ENCODE results near the gene VCL.

DNA sequence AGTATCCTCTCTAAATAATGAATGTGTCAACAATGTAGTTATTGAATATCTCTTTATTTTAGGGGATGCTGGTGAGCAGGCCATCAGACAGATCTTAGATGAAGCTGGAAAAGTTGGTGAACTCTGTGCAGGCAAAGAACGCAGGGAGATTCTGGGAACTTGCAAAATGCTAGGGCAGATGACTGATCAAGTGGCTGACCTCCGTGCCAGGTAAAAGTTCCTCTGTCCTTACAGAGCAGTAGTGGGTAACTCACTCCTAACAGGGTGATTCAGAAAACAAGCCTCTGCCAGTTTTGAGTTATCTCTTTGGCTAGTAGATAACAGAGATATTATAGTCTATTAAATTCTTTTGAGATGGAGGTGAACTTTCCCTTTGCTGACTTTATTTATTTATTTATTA lies 85.4 kb downstream of the VCL start:
- TF ChIP-seq, protein P1, sequence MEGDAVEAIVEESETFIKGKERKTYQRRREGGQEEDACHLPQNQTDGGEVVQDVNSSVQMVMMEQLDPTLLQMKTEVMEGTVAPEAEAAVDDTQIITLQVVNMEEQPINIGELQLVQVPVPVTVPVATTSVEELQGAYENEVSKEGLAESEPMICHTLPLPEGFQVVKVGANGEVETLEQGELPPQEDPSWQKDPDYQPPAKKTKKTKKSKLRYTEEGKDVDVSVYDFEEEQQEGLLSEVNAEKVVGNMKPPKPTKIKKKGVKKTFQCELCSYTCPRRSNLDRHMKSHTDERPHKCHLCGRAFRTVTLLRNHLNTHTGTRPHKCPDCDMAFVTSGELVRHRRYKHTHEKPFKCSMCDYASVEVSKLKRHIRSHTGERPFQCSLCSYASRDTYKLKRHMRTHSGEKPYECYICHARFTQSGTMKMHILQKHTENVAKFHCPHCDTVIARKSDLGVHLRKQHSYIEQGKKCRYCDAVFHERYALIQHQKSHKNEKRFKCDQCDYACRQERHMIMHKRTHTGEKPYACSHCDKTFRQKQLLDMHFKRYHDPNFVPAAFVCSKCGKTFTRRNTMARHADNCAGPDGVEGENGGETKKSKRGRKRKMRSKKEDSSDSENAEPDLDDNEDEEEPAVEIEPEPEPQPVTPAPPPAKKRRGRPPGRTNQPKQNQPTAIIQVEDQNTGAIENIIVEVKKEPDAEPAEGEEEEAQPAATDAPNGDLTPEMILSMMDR (IDR thresholded peaks at IDR 0.05), result no peak
- TF ChIP-seq POLR2AphosphoS5 (IDR thresholded peaks at IDR 0.05) (no peak), EP300 (IDR thresholded peaks at IDR 0.05) (no peak)

All from upper lobe of left lung (tissue), 4 donors.